ENCODE results near the gene TMX4.
"Not testable (repeated sequence)": the region's sequence is repeated elsewhere in the genome, so short reads cannot be mapped to it uniquely, and the experiment has no call there.

TMX4 gene

DNA sequence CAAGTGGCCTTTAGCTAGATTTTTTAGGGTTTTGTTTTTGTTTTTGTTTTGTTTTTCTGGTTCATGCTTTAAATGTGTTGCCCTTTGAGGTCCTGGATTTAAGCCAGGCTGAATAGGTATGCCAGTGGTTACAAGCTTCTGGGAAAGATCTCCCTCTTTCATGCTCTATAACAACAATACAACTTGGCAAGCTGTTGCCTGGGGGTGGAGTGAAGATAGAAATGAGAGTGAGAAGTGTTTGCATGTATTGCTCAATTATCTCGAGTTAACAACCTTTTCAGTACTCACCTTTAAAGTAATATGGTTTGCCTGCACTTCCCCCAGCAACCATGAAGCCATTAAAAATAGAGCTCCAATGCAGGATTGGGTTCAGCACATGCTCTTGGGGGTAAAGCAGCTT lies 60.1 kb downstream of the TMX4 start:
- DNase-seq, result no peak

DNA sequence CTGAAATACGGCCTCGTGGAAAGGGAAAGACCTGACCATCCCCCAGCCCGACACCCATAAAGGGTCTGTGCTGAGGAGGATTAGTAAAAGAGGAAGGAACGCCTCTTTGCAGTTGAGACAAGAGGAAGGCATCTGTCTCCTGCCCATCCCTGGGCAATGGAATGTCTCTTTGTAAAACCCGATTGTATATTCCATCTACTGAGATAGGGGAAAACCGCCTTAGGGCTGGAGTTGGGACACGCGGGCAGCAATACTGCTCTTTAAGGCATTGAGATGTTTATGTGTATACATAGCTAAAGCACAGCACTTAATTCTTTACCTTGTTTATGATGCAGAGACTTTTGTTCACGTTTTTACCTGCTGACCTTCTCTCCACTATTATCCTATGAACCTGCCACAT lies 63.0 kb downstream of the TMX4 start:
- not testable (repeated sequence) for DNase-seq

DNA sequence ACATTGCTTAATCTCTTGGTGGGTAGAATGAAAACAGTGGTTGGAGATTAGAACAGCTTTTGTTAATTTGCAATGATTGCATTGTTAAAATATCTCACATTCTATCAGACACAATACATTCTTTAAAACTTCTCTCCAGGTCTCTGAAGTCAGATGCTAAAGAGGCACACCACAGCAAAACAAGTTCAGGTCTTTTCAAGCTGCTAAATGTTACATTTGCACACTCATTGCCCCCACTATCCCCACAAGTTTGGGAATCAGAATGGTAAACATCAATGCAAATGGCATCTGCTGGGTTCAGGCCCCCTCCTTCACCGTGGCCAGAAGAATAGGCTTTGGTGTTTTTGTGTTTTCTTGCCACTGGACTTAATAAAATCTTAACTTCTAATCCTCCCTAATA lies 69.2 kb downstream of the TMX4 start:
- no peak for DNase-seq

DNA sequence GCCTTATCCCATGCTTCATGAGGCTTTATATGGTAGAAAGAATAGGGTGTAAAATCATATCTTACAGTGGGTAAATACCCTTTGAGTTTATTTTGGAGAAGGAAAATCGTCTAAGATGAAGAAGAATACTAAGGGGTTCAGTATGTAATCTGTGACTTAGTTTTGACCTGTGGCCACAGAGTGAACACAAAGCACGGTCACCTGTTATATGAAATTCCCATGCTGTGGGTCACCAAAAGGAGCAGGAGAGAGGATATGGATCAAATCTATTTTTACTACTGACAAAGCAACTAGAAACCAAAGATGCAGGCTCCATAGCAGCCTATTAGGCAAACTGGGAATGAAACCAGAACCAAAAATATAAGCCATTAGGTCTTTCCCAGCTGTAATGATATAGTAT lies 75.7 kb downstream of the TMX4 start:
- DNase-seq, result no peak

DNA sequence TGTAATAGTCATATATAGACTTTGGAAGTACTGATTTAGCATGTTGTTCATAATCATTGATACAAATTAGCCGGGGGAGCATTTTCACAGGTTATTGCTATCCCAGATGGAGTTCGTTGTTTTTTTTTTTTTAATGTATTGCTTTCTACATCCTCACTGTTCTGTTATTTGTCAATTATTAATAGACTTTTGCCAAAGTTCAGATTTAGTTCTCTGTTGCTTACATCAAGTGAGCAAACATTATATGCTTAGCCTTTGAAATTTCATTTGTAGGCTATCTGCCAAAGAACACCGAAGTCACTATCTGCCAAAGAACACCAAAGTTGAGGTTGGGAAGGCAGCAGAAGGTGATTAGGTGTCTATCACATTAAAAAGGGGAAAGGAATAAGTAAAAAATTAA lies 79.2 kb downstream of the TMX4 start, which contains the start of gene HAO1:
Gene HAO1 (minus strand): TSS at position 118 of the 400 bp plus-strand sequence. CDS start 36 bp downstream, at position 82.
- DNase-seq, result no peak

DNA sequence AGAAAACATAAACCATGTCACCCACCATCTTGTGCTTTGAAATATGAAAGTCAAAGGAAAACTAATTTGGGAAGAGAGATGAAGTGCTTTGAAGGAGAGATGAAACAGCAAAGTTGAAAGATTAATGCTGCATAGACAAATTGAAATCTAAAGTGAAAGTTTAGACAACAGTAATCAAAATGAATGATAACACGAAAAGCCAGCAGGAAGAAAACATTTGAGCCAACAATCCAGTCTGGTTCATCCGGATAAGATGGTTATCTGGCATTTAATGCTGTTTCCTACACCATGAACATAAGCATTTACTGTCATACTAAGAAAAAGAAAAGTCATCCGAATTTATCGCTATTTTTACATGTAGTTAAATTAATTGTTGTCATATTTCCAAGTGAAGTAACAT lies 79.9 kb downstream of the TMX4 start:
- no peak for DNase-seq

DNA sequence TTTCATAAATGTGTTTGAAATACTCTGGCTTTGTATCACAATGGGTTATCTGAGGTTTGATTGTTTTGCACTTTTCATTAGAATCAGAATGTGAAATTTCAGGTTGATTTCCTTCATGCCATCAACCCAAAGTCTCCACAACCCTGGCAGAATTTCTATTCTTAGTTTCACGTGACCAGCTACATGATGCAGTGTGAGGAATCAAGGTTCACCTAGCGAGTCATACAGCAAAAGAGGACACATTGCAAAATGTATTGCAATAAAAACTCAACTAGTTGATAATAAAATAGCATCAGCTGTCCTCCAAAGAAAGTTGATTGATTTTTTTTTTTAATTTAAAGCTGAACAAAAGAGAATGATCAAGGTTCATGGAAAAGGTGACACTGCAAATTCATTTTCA lies 81.5 kb downstream of the TMX4 start:
- DNase-seq, result no peak

DNA sequence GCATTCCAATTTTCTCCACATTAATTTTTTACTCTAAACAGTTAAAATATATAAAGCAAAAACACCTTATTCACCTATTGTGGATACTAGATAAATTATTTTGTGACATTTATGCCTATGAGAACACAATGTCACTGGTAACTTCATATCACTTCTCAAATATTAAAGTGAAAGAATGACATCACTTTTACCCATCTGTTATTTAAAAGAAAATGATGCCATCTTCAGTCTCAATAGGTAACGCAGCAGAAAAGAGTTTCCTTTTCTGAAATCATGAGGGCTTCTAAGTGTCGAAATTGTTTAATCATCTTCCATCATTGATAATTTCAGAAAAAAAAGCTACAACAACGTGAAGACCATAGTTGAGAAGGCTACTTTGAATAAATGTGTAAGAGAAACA lies 82.2 kb downstream of the TMX4 start:
- DNase-seq, result no peak

DNA sequence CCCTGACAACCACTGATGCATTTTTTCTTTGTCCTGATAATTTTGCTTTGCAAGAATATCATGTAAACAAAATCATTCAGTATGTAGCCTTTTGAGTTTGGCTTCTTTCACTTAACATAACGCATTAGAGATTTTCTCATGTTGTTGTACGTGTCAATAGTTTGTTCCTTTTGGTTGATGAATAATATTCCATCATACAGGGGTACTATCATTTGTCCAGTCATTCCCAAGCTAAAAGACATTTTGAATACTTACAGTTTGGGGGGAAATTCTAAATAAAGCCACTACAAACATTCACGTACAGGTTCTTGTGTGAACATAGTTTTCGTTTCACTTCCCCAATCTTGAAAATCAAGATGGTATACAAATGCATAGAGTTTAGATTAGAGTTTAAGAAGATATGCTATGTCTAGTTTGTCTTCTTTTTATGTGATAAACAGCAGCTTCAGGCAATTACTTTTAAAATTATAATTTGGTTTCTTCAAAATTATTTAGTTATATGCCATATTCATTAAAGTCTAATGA lies 84.5 kb downstream of the TMX4 start:
- DNase-seq, result no peak

DNA sequence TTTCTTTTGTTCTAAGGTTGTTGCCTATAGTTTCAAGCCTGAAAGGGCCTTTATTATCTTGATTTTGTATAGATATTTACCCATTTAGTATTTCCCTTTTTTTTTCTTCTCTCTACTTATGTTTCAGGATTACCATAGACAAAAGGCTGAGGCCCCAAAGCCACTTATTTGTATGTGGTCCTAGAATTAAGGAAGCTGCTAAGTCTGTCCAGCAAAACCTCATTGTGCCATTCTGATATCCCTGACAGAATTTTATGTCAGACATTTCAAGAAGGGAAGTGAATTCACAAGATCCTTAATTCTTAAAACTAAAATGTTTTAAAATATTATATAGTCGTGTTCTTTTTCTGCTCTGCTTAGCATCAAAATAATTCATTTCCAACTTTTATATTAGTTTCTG lies 86.2 kb downstream of the TMX4 start:
- DNase-seq, result no peak

DNA sequence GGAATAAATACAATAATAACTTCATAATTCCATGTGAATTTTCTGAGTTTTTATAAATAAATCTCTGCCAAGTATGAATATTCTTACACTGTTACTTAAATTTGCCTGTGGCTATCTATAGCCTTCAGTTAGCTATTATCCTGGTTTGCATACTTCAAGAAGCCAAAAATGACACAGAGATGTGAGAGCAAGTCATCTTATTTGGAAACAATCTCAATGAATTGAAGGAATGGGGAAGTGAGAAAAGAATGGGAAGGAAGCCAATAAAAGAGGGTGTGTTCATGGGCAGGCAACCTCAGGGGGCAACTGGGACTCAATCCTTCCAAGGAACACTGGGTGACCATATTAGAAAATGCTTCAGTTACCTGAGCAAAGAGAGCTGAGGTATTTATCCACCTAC lies 89.2 kb downstream of the TMX4 start:
- no peak for DNase-seq
